HG03108 (cell line): Measurements from ENCODE around the gene ANKRD9.

Experiments
- ATAC-seq: cut with Tn5 transposase; IDR thresholded peaks from one replicate; pipeline ENCODE4 v1.9.1; 2021; ENCODE audit warnings: moderate library complexity; ENCODE audit not compliant: unreplicated experiment

The ANKRD9 gene

GRCh38 chr14:102499401-102500157, 10.0 kb downstream of the ANKRD9 start:
- no peak for ATAC-seq

- ATAC-seq: no peak
Observed at GRCh38 chr14:102498678-102499265, 10.8 kb downstream of the ANKRD9 start.

GRCh38 chr14:102497998-102498677, 11.4 kb downstream of the ANKRD9 start:
- ATAC-seq: no peak

- ATAC-seq: no peak
Observed at GRCh38 chr14:102496958-102497744, 12.4 kb downstream of the ANKRD9 start.

GRCh38 chr14:102496331-102496691, 13.3 kb downstream of the ANKRD9 start:
- ATAC-seq: no peak

GRCh38 chr14:102495491-102496330, 13.9 kb downstream of the ANKRD9 start:
- no peak for ATAC-seq

GRCh38 chr14:102493585-102493984, 16.0 kb downstream of the ANKRD9 start:
- no peak for ATAC-seq

- ATAC-seq: no peak
Observed at GRCh38 chr14:102493096-102493495, 16.5 kb downstream of the ANKRD9 start.

GRCh38 chr14:102492531-102492910, 17.1 kb downstream of the ANKRD9 start:
- no peak for ATAC-seq

GRCh38 chr14:102491786-102492530, 17.6 kb downstream of the ANKRD9 start:
- ATAC-seq: no peak

GRCh38 chr14:102491366-102491765, 18.2 kb downstream of the ANKRD9 start:
- ATAC-seq: no peak

- no peak for ATAC-seq
Observed at GRCh38 chr14:102490456-102490855, 19.1 kb downstream of the ANKRD9 start.

GRCh38 chr14:102487204-102487577, 22.4 kb downstream of the ANKRD9 start:
- ATAC-seq: no peak

GRCh38 chr14:102486513-102487203, 22.9 kb downstream of the ANKRD9 start:
- ATAC-seq: no peak

- ATAC-seq: no peak
Observed at GRCh38 chr14:102485693-102486512, 23.7 kb downstream of the ANKRD9 start.

- no peak for ATAC-seq
Observed at GRCh38 chr14:102484316-102484715, 25.3 kb downstream of the ANKRD9 start.

- ATAC-seq: no peak
Observed at GRCh38 chr14:102481791-102482238, 27.8 kb downstream of the ANKRD9 start.

- no peak for ATAC-seq
Observed at GRCh38 chr14:102481371-102481770, 28.2 kb downstream of the ANKRD9 start.
